HG03175 (cell line): ENCODE data around the gene CELA3B.
"Not testable (repeated sequence)": the region's sequence is repeated elsewhere in the genome, so short reads cannot be mapped to it uniquely, and the experiment has no call there.

Experiments
- ATAC-seq: cut with Tn5 transposase; IDR thresholded peaks from one replicate; pipeline ENCODE4 v1.9.1; 2021; ENCODE audit warnings: mild to moderate bottlenecking, moderate library complexity; ENCODE audit not compliant: unreplicated experiment

Gene CELA3B

DNA sequence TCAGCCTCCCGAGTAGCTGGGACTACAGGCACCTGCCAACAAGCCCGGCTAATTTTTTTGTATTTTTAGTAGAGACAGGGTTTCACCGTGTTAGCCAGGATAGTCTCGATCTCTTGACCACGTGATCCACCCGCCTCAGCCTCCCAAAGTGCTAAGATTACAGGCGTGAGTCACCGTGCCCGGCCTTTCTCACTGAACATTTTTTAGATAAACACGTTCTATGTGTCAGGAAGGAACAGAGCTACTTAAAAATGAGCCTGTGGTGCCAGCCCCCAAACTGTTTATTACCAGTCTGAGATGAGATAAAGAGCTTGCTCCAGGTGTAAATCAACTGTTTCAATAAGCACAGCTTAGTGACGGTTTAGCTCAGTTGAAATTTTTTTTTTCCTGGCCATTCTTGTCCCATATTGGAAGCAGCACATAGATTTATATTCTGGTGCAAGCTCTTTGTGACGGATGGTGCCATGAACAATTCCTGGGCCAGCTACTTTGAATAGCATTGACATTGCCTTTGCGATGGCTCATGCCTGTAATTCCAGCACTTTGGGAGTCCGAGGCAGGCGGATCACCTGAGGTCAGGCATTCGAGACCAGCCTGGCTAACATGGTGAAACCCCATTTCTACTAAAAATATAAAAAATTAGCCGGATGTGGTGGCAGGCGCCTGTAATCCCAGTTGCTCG, 33.7 kb upstream of the CELA3B start:
- ATAC-seq, result not testable (repeated sequence)

DNA sequence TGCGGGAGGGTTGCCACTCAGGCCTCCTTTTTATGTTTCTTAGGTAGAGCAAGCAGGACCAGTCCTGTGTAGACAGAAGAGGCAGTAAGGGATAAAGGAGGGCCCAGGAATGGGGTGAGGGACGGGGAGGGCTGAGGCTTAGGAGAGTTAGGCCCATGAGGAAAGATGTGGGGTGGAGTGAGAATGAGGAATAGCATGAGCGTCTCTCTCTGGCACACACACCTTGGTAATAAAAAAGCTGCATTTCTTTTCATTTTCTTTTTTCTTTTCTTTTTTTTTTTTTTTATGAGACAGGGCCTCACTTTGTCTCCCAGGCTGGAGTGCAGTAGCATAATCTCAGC, 32.1 kb upstream of the CELA3B start:
- no peak for ATAC-seq

DNA sequence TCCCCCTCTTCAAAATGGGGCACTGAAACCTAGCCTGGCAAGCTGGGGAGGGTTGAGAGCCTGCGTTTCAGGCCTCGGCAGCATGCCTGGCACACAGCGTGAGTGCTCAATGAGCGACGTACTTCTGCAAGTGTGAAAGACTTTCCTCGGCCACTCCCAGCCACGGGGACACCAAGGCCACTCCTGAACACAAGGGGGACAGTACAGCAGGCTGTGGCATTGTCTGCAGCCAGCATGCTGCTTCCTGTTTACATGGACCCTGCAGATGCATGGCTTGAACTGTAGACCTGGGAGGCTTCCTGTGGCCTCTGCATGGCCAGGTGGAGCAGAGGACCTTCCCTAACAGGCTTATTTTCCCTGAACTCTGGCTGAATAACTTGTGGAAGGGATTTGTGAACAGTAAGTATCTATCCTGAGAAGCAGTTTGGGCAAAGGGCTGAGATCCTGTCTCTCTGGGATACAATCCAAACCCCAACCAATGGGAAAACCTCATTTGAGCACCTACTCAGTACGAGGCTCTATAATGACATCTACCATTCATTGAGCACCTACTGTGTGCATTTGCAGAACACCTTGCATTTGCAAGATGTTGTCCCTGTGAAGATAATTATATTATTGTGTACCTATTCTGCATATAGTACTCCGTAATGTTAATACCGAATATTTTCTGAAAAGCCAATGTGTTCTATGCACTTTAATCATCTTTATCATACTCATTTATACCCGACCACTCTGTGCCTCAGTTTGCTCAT, 29.8 kb upstream of the CELA3B start:
- no peak for ATAC-seq

DNA sequence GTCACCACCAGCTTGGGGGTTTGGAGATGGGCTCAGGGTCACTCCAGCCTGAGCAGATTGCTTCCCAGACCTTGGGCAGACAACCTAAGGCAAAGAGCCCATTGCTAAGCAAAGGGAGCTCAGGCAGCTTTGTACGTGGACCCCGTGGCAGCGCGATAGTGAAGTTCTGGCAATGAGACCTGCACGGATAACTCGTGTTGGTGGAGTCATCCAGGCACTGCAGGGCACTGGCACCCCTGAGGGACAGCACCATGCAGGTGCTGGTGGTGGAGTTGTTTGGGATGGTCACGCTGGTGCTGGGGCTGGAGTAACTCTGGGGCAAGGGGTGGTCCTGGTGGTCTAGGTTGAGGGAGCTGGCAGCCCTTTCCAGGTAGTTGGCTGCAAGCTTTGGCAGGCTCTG, 26.1 kb upstream of the CELA3B start:
- ATAC-seq, result no peak

DNA sequence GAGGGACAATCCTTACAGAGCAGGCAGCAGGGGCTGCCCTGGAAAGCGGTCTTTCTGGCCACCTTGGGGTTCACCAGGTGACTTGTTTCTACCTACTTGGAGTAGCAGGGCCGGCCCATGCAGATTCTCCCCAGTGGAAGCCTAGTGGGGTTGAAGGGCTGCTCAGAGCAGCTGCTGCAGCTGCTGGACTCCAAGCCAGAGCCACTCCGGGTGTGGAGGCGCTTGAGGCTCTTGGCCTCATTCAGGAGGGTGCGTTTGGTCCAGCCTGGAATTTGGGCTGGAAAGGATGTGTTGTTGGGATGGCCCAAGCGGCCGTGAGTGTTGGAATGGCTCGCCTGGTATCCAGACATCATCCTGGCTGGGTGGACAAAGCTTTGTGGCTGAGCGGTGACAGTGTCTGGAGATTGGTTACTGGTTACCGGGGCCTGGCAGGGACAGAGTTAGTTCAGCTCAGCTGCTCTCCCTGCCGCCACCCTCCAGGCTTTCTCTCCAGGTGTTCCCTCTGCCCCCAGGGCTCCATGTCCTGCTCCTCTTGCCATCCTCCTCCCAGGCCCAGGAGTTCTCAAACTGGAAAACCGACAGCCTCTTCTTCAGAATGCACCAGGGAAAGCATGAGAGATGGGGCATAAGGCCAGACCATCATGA, 25.5 kb upstream of the CELA3B start:
- ATAC-seq, result no peak

DNA sequence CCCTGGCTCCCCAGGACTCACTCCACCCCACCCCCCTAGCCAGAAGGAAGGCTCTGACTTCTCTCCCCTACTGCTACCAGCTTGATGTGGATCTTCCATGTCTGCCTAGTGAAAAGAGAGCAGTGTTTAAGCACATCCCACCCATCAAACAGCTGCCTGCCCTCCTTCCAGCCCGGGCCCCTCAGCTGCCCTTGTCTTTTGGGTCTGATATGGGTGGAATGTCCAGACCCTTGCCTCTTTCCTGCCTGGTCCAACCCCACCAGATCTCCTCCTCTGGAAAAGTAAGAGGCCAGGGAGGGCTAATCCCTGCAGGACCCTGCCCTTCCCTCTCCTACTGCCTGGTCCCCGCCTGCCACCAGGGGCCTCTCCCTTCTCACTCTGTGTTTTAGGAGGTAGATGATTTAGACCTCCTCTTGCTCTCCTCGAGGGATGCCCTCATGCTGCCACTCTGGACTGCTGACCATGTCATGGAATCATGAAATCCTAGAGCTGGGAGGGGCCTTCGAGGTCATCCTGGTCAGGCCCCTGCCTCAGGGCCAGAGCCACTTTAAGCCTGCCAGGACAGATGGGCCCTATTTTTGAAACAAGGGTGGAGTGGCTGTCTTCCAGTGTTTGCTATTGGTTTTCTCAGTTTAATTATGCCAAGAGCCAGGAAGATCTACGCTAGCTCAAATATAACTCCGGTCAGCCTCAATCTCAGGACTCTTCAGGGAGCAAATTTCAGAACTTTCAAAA, 23.9 kb upstream of the CELA3B start:
- ATAC-seq, result no peak

DNA sequence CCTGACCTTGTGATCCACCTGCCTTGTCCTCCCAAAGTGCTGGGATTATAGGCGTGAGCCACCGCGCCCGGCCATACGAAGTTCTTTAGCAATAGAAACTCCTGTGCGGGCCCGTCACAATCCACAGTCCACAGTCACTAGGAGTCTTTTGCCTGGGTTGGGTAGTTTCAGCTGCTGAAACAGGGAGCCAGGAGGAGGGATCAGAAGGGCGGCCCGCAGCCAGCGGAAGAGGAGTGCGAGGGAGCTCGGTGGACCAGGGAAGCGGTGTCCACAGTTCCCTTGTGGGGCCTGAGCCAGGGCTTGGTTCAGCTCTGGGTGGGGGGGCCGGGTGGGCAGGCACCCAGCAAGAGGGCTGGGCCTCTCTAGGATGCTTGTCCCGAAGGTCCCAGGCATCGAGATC, 21.8 kb upstream of the CELA3B start:
- no peak for ATAC-seq

DNA sequence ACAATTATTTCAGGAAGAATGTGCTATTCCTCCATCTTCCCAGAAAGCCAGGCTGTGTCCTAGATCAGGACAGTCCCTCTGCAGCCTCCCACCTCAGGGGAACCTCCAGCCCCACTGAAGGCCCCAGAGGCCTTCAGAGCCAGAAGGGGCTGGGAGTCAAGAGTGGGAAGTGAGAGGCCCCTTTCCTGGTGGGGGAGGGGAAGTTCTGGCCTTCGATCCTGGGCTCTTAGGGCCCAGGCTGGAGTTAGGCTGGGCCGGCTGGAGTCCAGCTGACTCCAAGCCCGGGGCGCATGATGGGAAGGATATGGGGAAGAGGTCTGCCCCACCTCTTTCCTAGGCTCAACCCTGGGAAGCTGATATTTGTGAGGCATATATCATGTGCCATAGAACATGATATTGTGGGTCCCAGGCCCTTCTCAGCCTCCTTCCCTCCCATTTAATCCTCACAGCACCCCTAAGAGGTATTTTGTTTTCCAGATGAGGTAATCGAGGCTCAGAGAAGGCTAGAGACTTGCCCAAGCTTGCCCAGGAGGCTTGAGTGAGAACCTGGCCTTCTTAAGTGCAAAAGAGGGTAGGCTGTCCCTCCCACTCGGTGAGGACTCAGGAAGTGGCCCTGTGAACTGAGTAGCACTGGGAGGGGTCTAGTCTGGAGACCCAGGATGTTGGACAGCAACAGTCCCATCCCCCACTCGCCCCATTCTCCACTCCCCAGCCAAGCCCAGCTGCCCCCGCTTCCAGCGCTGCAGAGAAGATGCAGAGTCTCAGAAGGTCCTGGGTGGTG, 21.1 kb upstream of the CELA3B start:
- no peak for ATAC-seq

DNA sequence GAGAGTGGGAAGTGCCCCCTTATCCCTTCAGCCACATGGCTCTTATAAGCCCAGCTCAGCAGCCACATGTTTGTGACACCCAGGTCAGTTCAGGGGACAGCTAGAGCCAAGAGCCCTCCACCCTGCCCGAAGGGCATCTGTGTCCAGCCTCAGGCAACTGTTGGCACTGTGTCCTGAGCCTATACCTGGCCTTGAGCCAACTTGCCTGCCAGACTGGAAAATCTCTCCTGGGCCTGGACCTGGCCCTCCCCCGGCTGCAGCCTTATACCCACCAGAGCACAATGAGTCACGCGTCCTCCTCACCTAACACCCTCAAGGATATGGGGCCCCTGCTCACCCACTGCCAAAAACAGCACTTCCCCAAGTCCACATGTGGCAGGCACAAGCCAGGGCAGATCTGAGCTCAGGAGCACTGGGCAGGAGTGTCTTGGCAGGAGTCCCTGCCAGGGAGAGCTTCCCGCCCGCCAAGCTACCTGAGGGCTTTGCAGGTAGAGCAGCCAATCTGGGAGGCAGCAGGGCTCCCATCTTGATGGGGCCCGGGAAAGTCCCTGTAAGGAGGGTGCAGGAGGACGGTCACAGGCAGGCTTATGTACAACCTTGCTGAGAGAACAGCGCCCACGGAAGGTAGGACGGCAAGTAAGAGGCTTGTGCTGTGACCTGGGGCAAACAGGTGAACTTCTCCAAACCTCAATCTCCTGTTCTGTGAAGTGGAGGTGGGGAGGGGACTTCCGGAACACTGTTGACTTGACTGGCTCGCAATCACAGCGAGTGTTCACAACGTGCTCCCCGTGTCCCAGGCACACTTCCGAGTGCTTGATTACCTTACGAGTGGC, 19.9 kb upstream of the CELA3B start:
- no peak for ATAC-seq

DNA sequence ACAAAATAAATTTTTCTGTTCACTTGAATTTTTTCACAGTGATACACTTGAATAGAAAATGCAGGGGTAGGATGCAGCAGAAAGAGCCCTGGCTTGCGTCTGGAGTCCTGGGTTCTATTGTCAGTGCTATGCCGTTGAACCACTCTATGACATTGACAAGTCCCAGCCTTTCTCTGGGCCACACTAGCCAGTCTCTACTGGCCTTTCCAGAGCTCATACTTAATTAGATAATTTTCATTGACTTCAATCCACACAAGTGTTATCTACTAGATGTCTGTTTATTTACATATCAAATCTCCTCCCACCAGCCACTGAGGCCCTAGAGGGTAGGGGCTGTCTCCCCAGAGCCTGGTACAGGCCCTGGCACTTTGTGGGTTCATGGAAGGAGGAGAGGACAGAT, 15.5 kb upstream of the CELA3B start:
- ATAC-seq, result no peak

DNA sequence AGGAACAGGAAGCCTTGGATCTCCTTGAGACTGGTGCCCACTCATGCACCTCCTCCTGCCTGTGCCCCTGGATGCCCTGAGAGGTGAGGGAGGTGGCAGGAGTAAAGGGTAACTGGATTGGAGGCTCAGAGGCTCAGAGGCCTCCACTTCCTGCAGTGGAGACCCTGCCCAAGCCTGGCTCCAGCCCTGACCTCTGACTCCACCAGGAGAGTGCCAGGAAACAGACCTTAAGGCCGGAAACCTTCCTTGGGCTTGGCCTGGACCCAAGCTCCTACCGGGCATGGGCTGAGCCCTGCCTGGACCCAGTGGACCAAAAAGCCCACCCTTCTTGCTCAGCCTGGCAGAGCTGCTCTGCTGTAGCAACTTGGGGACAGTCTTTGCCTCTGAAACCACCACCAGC, 15.0 kb upstream of the CELA3B start:
- ATAC-seq, result no peak

DNA sequence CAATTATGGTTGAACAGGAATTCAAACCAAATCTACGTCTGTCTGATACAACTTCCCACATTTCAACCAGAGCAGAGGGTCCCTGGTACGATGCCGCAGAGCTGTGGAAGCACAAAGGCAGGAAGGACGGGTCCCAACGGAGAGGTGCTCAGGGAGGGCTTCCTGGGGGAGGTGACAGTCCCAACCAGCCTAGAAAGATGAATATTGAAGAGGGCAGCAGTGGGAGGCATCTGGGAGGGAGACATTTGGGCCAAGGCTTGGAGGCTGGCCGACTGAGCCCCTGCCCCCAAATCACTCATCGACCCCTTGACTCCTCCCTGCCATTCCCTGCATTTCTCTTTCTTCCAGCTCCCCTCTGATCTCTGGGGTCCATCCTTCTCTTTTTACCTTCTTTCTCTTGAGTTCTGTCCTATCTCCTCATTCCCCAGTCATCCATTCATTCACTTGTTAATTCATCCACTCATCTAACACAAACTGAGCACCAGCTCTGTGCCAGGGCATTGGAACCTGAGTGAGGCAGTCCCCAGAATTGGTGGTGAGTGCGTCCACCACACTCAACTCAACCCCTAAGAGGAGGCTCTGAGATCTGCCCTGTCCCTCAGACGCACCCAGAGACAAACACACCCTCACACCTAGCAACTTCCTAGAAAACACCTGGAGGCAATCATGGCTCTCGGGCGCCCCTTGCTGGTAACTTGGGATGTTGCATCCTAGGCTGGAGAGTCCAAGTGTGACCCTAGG, 13.2 kb upstream of the CELA3B start:
- ATAC-seq, result no peak

DNA sequence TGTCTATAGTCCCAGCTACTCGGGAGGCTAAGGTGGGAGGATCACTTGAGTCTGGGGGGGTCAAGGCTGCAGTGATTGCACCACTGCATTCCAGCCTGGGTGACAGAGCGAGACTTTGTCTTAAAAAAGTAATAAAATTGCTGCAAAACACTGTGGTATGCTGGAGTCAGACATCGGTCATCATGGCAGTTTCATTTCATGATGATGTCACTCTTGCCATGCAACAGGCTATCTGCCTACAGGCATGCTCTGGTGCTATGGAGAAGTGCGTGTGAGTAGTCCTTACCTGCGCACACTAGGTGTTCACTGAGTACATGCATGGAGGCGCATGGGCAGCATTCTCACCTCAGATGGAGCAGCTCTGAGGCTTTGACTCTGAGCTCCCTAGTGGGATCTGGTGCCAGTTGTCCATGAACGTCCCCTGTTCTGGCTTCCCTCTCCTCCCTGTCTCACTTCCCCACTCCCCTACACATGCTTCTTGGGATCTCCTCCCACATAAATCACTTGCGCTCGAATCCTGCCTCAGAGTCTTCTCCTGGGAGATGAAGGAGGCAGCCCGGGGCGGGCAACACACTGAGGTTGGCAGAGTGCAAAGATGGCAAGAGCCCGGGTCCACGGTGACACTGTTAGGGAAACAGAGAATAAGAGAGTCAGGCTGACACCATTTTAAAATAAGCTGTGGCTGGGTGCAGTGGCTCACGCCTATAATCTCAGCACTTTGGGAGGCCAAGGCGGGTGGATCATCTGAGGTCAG, 10.4 kb upstream of the CELA3B start:
- no peak for ATAC-seq

DNA sequence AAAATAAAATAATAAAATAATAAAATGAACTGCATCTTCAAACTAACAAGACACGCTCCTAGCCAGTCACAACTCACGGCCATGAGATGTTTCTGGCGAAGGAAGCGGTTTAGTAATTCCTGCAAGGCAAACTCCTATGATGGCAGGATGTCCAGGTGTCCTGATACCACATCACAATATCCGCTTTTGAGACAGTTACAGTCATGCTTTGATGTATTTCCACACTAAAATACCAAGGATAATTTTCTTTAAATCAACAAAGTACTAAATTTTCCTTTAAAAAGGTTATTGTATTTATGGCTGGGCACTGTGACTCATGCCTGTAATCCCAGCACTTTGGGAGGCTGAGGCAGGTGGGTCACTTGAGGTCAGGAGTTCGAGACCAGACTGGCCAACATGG, 9.6 kb upstream of the CELA3B start:
- not testable (repeated sequence) for ATAC-seq

DNA sequence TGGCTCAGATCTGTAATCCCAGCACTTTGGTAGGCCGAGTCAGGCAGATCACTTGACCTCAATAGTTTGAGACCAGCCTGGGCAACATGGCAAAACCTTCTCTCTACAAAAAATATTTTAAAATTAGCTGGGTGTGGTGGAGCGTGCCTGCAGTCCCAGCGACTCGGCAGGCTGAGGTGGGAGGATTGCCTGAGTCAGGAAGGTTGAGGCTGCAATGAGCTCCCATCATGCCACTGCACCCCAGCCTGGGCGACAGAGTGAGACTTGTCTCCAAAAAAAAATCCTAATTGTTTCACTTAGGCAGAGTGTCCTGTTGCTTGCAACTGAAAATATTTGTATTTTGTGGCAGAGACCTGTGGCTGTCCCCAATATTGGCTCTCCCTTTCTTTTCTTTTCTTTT, 7.8 kb upstream of the CELA3B start:
- ATAC-seq, result not testable (repeated sequence)

DNA sequence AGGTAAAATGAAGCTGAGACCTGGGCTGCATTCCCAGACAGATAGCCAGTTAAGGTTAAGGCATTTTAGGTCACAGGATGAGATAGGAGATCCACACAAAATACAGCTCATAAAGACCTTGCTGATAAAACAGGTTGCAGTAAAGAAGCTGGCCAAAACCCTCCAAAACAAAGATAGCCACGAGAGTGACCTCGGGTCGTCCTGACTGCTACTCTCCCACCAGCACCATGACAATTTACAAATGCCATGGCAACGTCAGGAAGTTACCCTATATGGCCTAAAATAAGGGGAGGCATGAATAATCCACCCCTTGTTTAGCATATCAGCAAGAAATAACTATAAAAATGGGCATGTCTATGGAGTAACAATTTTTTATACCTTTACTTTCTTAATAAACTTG, 6.3 kb upstream of the CELA3B start:
- ATAC-seq, result not testable (repeated sequence)

DNA sequence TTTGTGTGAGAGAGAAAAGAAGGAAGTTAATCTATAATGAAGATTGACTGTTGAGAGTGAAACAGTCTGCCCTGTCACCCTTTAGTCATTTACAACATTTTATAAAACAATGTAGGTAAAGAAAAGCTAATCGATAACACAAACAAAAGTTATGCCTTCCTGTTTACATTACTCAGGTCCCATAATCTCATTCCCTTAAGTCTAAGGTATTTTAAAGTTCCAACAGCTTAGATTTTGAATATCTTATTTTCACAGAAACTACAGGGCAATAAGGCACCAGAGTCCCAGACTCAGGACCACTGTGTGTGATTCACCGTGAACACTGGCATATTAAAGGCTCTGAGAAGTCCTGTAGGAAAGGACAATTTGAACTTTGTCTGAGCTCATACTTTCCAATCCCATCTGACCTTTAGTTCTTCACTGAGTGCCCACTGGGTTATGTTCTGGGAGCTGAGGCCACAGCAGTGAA, 3.8 kb upstream of the CELA3B start:
- not testable (repeated sequence) for ATAC-seq

DNA sequence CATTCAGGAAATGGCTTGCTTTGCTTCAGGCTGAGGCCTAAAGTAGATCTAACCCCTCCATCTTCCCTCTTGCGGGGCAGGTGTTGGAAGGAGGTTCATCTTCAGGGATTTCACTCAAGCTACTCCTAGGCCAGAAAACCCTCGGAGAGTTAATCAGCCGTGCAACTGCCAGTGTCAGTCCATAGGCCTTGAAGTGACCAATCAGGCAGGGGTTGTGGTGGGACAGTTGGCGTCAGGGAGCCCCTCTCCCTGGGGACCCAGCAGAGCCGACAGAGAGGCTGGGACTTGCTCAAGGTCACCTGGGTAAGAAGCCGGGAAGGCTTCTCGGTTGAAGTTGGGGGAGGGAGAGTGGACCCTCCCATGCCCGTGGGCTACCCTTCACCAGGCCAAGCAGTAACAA, 2.9 kb upstream of the CELA3B start:
- not testable (repeated sequence) for ATAC-seq
